Transverse colon (tissue), 3 donors: ENCODE data around the gene JAG1.

ENCODE experiments used
- CTCF ChIP-seq, 5 experiments: fragments of 200-600 bp in 3 of 5; fragments of 450-650 bp in 2 of 5; sonication (generic) in 3 of 5; IDR thresholded peaks; 1 replicate in 2 of 5; 2 replicates in 3 of 5; pipeline ENCODE4 v1.5.1; 2016 to 2017; ENCODE audit warnings: antibody characterized with exemption in 5 of 5, inconsistent platforms in 3 of 5, mild to moderate bottlenecking in 2 of 5, moderate library complexity in 1 of 5
- EP300 ChIP-seq: sonication (generic); formaldehyde crosslinking; IDR thresholded peaks from one replicate; pipeline ENCODE4 v1.6.1; 2017; ENCODE audit warnings: antibody characterized with exemption, low read depth
- POLR2A ChIP-seq: fragments of 450-650 bp; IDR thresholded peaks from one replicate; pipeline ENCODE4 v1.6.1; 2016; ENCODE audit warnings: antibody characterized with exemption, mild to moderate bottlenecking, moderate library complexity

GRCh38 chr20:10654630-10655029 is 19.2 kb downstream of the JAG1 start:
- no peak for TF ChIP-seq CTCF (IDR thresholded peaks at IDR 0.05)
- no peak for TF ChIP-seq POLR2A
- no peak for TF ChIP-seq EP300
